ENCODE measurements around the gene PRAF2. TPM values are rescaled to one million over a fixed set of nuclear protein-coding genes. Genes with fewer than 3 reads are reported as not detected.
A peak's percentile ranks its signal among the peaks of the same experiment; 100 is the strongest.

PRAF2 gene
- total RNA-seq, 1 experiment from 2014 or later, result 36.3 TPM

DNA sequence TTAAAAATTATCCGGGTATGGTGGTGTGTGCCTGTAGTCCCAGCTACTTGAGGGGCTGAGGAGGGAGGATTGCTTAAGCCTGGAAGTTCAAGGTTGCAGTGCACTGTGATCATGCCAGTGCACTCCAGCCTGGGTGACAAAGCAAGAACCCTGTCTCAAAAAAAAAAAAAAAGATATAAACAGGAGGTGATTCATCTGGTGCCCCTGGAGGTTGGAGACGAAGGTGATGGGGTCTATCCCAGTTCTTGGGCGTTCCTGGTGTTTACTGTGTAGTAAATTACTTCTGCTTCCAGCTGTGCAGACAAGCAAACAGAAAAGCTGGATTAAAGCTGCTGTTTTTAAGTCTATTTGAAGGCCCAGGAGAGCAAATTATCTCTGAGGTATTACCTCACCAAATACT is 29.8 kb upstream of the PRAF2 start:
- Histone ChIP-seq H3K27me3 (ENCODE audit: control insufficient read depth, insufficient read depth, low read length) (no peaks in the 10 kb centered on the region), H3K9me3 (ENCODE audit: control insufficient read depth, insufficient read depth, low read depth, low read length) (no peaks in the 10 kb centered on the region), H3K4me1 (ENCODE audit: control insufficient read depth, insufficient read depth, low read length) (peaks cover 4% of the 10 kb centered on the region; the same call in 1 of the 2 replicates), H3K27ac (ENCODE audit: low read length) (no peak overlapping the region), H3K4me3 (ENCODE audit: low read depth in 2 of 2, low read length in 2 of 2) (no peak overlapping the region), H3K36me3 (ENCODE audit: control insufficient read depth, insufficient read depth, low read length) (no peaks in the 10 kb centered on the region)
- ChIA-PET POLR2A (no interaction called here), CTCF (interaction anchor here (0.7 kb wide), 1 partner anchor 144 kb away, joined by 3 read pairs; no protein-coding TSS in a partner anchor)
- TF ChIP-seq, protein P1, sequence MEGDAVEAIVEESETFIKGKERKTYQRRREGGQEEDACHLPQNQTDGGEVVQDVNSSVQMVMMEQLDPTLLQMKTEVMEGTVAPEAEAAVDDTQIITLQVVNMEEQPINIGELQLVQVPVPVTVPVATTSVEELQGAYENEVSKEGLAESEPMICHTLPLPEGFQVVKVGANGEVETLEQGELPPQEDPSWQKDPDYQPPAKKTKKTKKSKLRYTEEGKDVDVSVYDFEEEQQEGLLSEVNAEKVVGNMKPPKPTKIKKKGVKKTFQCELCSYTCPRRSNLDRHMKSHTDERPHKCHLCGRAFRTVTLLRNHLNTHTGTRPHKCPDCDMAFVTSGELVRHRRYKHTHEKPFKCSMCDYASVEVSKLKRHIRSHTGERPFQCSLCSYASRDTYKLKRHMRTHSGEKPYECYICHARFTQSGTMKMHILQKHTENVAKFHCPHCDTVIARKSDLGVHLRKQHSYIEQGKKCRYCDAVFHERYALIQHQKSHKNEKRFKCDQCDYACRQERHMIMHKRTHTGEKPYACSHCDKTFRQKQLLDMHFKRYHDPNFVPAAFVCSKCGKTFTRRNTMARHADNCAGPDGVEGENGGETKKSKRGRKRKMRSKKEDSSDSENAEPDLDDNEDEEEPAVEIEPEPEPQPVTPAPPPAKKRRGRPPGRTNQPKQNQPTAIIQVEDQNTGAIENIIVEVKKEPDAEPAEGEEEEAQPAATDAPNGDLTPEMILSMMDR (IDR thresholded peaks at IDR 0.05), result no peak
- no TSS peak for BruUV-seq (replicated peaks)
- in situ Hi-C loops (cut with HindIII; ENCODE audit: low pct_unique_long_range_greater_than_20kb, low sequenced_read_pairs), result no loop called here
- no peak for ATAC-seq
- intact Hi-C loops (cut with micrococcal nuclease; ENCODE audit: unreplicated experiment), result no loop called here
- no peak for DNase-seq (ENCODE audit: low read depth, low spot score)

DNA sequence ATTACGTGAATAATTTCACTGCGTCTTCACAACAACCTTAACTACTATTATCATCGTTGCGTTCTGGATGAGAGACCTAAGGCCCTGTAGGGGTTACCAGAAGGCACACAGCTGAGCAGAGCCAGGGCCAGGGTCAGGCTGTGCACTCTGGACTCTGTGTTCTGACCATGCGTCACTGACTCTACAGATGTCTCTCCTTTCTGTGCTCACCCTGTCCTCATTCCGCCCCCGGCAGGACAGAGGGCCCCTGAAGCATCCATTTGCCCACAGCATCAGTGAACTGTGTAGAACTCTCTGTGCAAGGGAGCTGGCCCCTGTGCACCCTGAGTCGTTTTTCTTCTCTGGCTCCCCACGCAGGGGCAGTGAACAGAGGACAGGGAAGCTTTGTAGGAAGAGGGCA is 28.4 kb upstream of the PRAF2 start:
- TF ChIP-seq TCF7L2 (IDR thresholded peaks at IDR 0.05; ENCODE audit: low read depth, low read length), result no peak
- TF ChIP-seq POLR2AphosphoS5 (IDR thresholded peaks at IDR 0.05; ENCODE audit: low read depth, low read length), result no peak
- TF ChIP-seq SIN3A (IDR thresholded peaks at IDR 0.05; ENCODE audit: borderline replicate concordance, insufficient read depth, low read depth, low read length), result no peak
- TF ChIP-seq, protein P1 (IDR thresholded peaks at IDR 0.05), result no peak
- TF ChIP-seq, protein P2, sequence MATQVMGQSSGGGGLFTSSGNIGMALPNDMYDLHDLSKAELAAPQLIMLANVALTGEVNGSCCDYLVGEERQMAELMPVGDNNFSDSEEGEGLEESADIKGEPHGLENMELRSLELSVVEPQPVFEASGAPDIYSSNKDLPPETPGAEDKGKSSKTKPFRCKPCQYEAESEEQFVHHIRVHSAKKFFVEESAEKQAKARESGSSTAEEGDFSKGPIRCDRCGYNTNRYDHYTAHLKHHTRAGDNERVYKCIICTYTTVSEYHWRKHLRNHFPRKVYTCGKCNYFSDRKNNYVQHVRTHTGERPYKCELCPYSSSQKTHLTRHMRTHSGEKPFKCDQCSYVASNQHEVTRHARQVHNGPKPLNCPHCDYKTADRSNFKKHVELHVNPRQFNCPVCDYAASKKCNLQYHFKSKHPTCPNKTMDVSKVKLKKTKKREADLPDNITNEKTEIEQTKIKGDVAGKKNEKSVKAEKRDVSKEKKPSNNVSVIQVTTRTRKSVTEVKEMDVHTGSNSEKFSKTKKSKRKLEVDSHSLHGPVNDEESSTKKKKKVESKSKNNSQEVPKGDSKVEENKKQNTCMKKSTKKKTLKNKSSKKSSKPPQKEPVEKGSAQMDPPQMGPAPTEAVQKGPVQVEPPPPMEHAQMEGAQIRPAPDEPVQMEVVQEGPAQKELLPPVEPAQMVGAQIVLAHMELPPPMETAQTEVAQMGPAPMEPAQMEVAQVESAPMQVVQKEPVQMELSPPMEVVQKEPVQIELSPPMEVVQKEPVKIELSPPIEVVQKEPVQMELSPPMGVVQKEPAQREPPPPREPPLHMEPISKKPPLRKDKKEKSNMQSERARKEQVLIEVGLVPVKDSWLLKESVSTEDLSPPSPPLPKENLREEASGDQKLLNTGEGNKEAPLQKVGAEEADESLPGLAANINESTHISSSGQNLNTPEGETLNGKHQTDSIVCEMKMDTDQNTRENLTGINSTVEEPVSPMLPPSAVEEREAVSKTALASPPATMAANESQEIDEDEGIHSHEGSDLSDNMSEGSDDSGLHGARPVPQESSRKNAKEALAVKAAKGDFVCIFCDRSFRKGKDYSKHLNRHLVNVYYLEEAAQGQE (IDR thresholded peaks at IDR 0.05; ENCODE audit: insufficient read depth in 1 of 2, low read depth in 2 of 2, low read length in 1 of 2), result no peak
- Histone ChIP-seq H3K36me3 (ENCODE audit: control insufficient read depth, insufficient read depth, low read length) (no peaks in the 10 kb centered on the region), H3K4me1 (ENCODE audit: control insufficient read depth, insufficient read depth, low read length) (peaks cover 4% of the 10 kb centered on the region; the same call in 1 of the 2 replicates), H3K27ac (ENCODE audit: low read length) (peak overlapping the region; percentile 84; the same call in 1 of the 2 replicates), H3K27me3 (ENCODE audit: control insufficient read depth, insufficient read depth, low read length) (no peaks in the 10 kb centered on the region), H3K4me3 (ENCODE audit: low read depth in 2 of 2, low read length in 2 of 2) (no peak overlapping the region), H3K9me3 (ENCODE audit: control insufficient read depth, insufficient read depth, low read depth, low read length) (no peaks in the 10 kb centered on the region)
- POLR2A ChIA-PET, result no interaction called here
- DNase-seq (ENCODE audit: low read depth, low spot score), result no peak
- no peak for ATAC-seq
- BruUV-seq (replicated peaks), result no TSS peak
- CTCF ChIA-PET, result no interaction called here
- in situ Hi-C loops (cut with HindIII; ENCODE audit: low pct_unique_long_range_greater_than_20kb, low sequenced_read_pairs), result no loop called here
- intact Hi-C loops (cut with micrococcal nuclease; ENCODE audit: unreplicated experiment), result no loop called here

DNA sequence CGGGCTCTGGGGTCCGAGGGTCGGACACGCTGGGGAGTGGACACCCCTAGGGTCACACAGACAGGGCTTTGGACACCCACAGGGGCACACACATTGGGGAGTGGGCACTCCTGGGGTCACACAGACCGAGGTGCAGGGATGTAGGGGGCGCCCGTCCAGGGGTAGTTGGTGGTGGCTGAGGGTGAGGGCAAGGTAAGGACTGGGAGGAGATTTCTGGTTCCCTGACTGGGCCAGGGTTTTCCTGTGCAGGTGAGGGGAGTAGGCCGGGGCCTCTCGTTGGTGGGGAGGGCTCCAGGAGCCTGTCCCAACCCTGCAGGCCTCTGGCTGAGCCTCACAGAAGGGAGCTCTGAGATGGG is 27.8 kb upstream of the PRAF2 start:
- no peak for DNase-seq (ENCODE audit: low read depth, low spot score)
- H3K27me3 ChIP-seq (ENCODE audit: control insufficient read depth, insufficient read depth, low read length), result no peaks in the 10 kb centered on the region
- peaks cover 4% of the 10 kb centered on the region; the same call in 1 of the 2 replicates for H3K4me1 ChIP-seq (ENCODE audit: control insufficient read depth, insufficient read depth, low read length)
- intact Hi-C loops (cut with micrococcal nuclease; ENCODE audit: unreplicated experiment), result no loop called here
- H3K27ac ChIP-seq (ENCODE audit: low read length), result peak overlapping the region; percentile 84
- ChIA-PET CTCF (no interaction called here), POLR2A (no interaction called here)
- no peak for TF ChIP-seq POLR2AphosphoS5 (IDR thresholded peaks at IDR 0.05; ENCODE audit: low read depth, low read length)
- TF ChIP-seq, protein P1 (IDR thresholded peaks at IDR 0.05), result peak; percentile 14; the same call in 1 of the 2 replicates
- H3K4me3 ChIP-seq (ENCODE audit: low read depth in 2 of 2, low read length in 2 of 2), result peak overlapping the region; percentile 74 to 90
- in situ Hi-C loops (cut with HindIII; ENCODE audit: low pct_unique_long_range_greater_than_20kb, low sequenced_read_pairs), result no loop called here
- BruUV-seq (replicated peaks), result no TSS peak
- peak; percentile 42 for ATAC-seq
- no peaks in the 10 kb centered on the region for H3K36me3 ChIP-seq (ENCODE audit: control insufficient read depth, insufficient read depth, low read length)
- no peaks in the 10 kb centered on the region for H3K9me3 ChIP-seq (ENCODE audit: control insufficient read depth, insufficient read depth, low read depth, low read length)

Measured in Panc1 (cell line).